H1 (cell line): Measurements from ENCODE around the gene RCL1. TPM values are rescaled to one million over a fixed set of nuclear protein-coding genes. Genes with fewer than 3 reads are reported as not detected.

Experiments
- CTCF ChIA-PET: fragments of 300-600 bp; sonication (Branson Sonifier 250); formaldehyde crosslinking; loops from one replicate; lab custom pipeline; 2021; ENCODE audit not compliant: partially characterized antibody; lab: Charles Lee
- POLR2A ChIA-PET: fragments of 300-600 bp; sonication (Branson Sonifier 250); formaldehyde crosslinking; loops from one replicate; lab custom pipeline; 2021; ENCODE audit warnings: inconsistent platforms; ENCODE audit not compliant: partially characterized antibody; lab: Charles Lee
- DNase-seq, 2 experiments: peaks; one replicate each; pipeline versions ENCODE4 v3.0.0 to v3.0.0-alpha.2; 2010 to 2022; ENCODE audit warnings: low spot score in 2 of 2, low read depth in 1 of 2, mixed read lengths in 1 of 2
- FAIRE-seq: peaks from 2 replicates; lab custom pipeline; 2011; peaks lifted over from hg19 to GRCh38; lab: Jason Lieb, UNC
- H2AFZ ChIP-seq: 2 replicates; pipeline ENCODE4 v1.8.1; 2012; ENCODE audit warnings: low read length, inconsistent platforms
- H2AK5ac ChIP-seq: 2 replicates; pipeline ENCODE4 v1.6.1; 2013; ENCODE audit warnings: low read depth, low read length
- H2BK120ac ChIP-seq: replicated peaks from 2 replicates; pipeline ENCODE3; 2013; ENCODE audit warnings: low read depth, low read length, inconsistent platforms
- H2BK12ac ChIP-seq: 2 replicates; pipeline ENCODE4 v1.6.1; 2013; ENCODE audit warnings: low read depth, low read length
- H2BK15ac ChIP-seq: 2 replicates; pipeline ENCODE4 v1.6.1; 2013; ENCODE audit warnings: low read length
- H2BK20ac ChIP-seq: 2 replicates; pipeline ENCODE4 v1.6.1; 2013; ENCODE audit warnings: low read length
- H2BK5ac ChIP-seq: 2 replicates; pipeline ENCODE4 v1.6.1; 2013; ENCODE audit warnings: low read depth, low read length
- H3K14ac ChIP-seq: 2 replicates; pipeline ENCODE4 v1.6.1; 2013; ENCODE audit warnings: inconsistent platforms; ENCODE audit not compliant: insufficient read length
- H3K18ac ChIP-seq: 2 replicates; pipeline ENCODE4 v1.6.1; 2013; ENCODE audit warnings: low read length; ENCODE audit errors: extremely low read depth
- H3K23ac ChIP-seq: 2 replicates; pipeline ENCODE4 v1.6.1; 2013; ENCODE audit warnings: inconsistent platforms; ENCODE audit not compliant: insufficient read length
- H3K23me2 ChIP-seq: 2 replicates; pipeline ENCODE4 v1.6.1; 2013; ENCODE audit warnings: low read depth, low read length
- H3K27ac ChIP-seq: 2 replicates; pipeline ENCODE4 v1.6.1; 2011; ENCODE audit warnings: low read depth, low read length, inconsistent platforms
- H3K27me3 ChIP-seq, 4 experiments: replicated peaks in 1 of 4; 1 replicate in 1 of 4; 2 replicates in 3 of 4; pipeline versions ENCODE4 v1.6.1 to v1.8.1; 2011 to 2013; ENCODE audit warnings: low read length in 3 of 4, mild to moderate bottlenecking in 3 of 4, inconsistent platforms in 2 of 4, mixed read lengths in 2 of 4, moderate library complexity in 1 of 4; ENCODE audit not compliant: control insufficient read depth in 3 of 4, insufficient read depth in 3 of 4; ENCODE audit errors: extremely low read depth in 1 of 4
- H3K36me3 ChIP-seq, 4 experiments: 2 replicates each; pipeline versions ENCODE4 v1.6.1 to v1.8.1; 2011 to 2013; ENCODE audit warnings: mild to moderate bottlenecking in 4 of 4, low read length in 3 of 4, moderate library complexity in 2 of 4, control low read depth in 1 of 4, inconsistent platforms in 1 of 4; ENCODE audit not compliant: insufficient read depth in 4 of 4, control insufficient read depth in 2 of 4
- H3K4ac ChIP-seq: replicated peaks from 2 replicates; pipeline ENCODE3; 2013; ENCODE audit warnings: low read length, low read depth, mixed read lengths, inconsistent platforms; ENCODE audit not compliant: insufficient read length
- H3K4me1 ChIP-seq, 4 experiments: replicated peaks in 1 of 4; 1 replicate in 1 of 4; 2 replicates in 3 of 4; pipeline versions ENCODE4 v1.6.1 to v1.8.1; 2011 to 2013; ENCODE audit warnings: low read length in 3 of 4, inconsistent platforms in 2 of 4, mixed read lengths in 1 of 4; ENCODE audit not compliant: insufficient read depth in 4 of 4, control insufficient read depth in 3 of 4
- H3K4me2 ChIP-seq, 2 experiments: 2 replicates each; pipeline versions ENCODE4 v1.6.1 to v1.8.1; 2011 to 2013; ENCODE audit warnings: low read depth in 2 of 2, low read length in 2 of 2, control low read depth in 1 of 2, inconsistent platforms in 1 of 2, mild to moderate bottlenecking in 1 of 2; ENCODE audit not compliant: insufficient read depth in 1 of 2
- H3K4me3 ChIP-seq, 4 experiments: fragments of 200-600, 300-600 bp in 1 of 4; sonication (generic), shearing (Covaris generic), sonication (Bioruptor Twin) in 1 of 4; 2 replicates each; pipeline versions ENCODE4 v1.5.1 to v1.8.1; 2011 to 2016; ENCODE audit warnings: low read length in 4 of 4, low read depth in 3 of 4, control low read depth in 2 of 4, inconsistent platforms in 2 of 4, mild to moderate bottlenecking in 2 of 4, mixed read lengths in 1 of 4, moderate library complexity in 1 of 4; ENCODE audit not compliant: insufficient read depth in 2 of 4; ENCODE audit errors: extremely low read depth in 1 of 4
- H3K56ac ChIP-seq: replicated peaks from 2 replicates; pipeline ENCODE3; 2013; ENCODE audit warnings: low read depth, mild to moderate bottlenecking, mixed read lengths, low read length, inconsistent platforms; ENCODE audit not compliant: insufficient read length
- H3K79me1 ChIP-seq: 2 replicates; pipeline ENCODE4 v1.6.1; 2013; ENCODE audit warnings: low read depth, low read length, control low read depth
- H3K79me2 ChIP-seq, 2 experiments: 2 replicates each; pipeline versions ENCODE4 v1.6.1 to v1.8.1; 2012 to 2013; ENCODE audit warnings: low read length in 2 of 2, mild to moderate bottlenecking in 2 of 2, inconsistent platforms in 1 of 2; ENCODE audit not compliant: insufficient read depth in 2 of 2, control insufficient read depth in 1 of 2
- H3K9ac ChIP-seq, 4 experiments: replicated peaks in 1 of 4; 1 replicate in 1 of 4; 2 replicates in 3 of 4; pipeline versions ENCODE4 v1.6.1 to v1.8.1; 2011 to 2013; ENCODE audit warnings: low read depth in 3 of 4, low read length in 3 of 4, control low read depth in 2 of 4, mild to moderate bottlenecking in 2 of 4, moderate library complexity in 2 of 4, inconsistent platforms in 1 of 4; ENCODE audit errors: extremely low read depth in 1 of 4
- H3K9me3 ChIP-seq, 2 experiments: 2 replicates each; pipeline versions ENCODE4 v1.6.1 to v1.8.1; 2012 to 2013; ENCODE audit warnings: mild to moderate bottlenecking in 2 of 2, moderate library complexity in 2 of 2, control low read depth in 1 of 2, inconsistent platforms in 1 of 2, low read depth in 1 of 2, low read length in 1 of 2, mixed read lengths in 1 of 2; ENCODE audit not compliant: insufficient read depth in 2 of 2
- H4K20me1 ChIP-seq, 2 experiments: replicated peaks in 1 of 2; 2 replicates each; pipeline versions ENCODE3 to v1.8.1; 2011 to 2013; ENCODE audit warnings: inconsistent platforms in 2 of 2, low read length in 2 of 2, mild to moderate bottlenecking in 1 of 2; ENCODE audit not compliant: insufficient read depth in 2 of 2, control insufficient read depth in 1 of 2
- H4K5ac ChIP-seq: 2 replicates; pipeline ENCODE4 v1.6.1; 2013; ENCODE audit warnings: low read length, low read depth, mixed read lengths, inconsistent platforms; ENCODE audit not compliant: insufficient read length
- H4K8ac ChIP-seq: 2 replicates; pipeline ENCODE4 v1.8.0; 2013; ENCODE audit warnings: mild to moderate bottlenecking, moderate library complexity, low read length, inconsistent platforms; ENCODE audit not compliant: insufficient read depth; ENCODE audit errors: extremely low read depth
- H4K91ac ChIP-seq: replicated peaks from 2 replicates; pipeline ENCODE3; 2013; ENCODE audit warnings: low read length, mixed read lengths, inconsistent platforms; ENCODE audit not compliant: insufficient read length
- ASH2L ChIP-seq: fragments of 200-600, 300-600 bp; sonication (generic); IDR thresholded peaks from one replicate; pipeline ENCODE4 v1.7.1; 2017; ENCODE audit warnings: low read length
- BACH1 ChIP-seq: IDR thresholded peaks from 2 replicates; pipeline ENCODE4 v1.6.1; 2012; ENCODE audit warnings: low read length, improper control_type of control experiment
- CBX8 ChIP-seq: fragments of 300-800, 300-1000 bp; sonication (generic); IDR thresholded peaks from 2 replicates; pipeline ENCODE4 v1.7.1; 2016; ENCODE audit warnings: low read depth, low read length, borderline replicate concordance
- CHD1 ChIP-seq: IDR thresholded peaks from 2 replicates; pipeline ENCODE4 v1.6.1; 2012; ENCODE audit warnings: low read depth, low read length, improper control_type of control experiment
- EZH2 ChIP-seq: fragments of 200-600 bp; sonication (generic); IDR thresholded peaks from 2 replicates; pipeline ENCODE4 v1.7.1; 2012; ENCODE audit warnings: low read depth, mild to moderate bottlenecking, moderate library complexity, low read length, inconsistent platforms; ENCODE audit not compliant: severe bottlenecking
- HDAC2 ChIP-seq, 2 experiments: fragments of 300-600 bp in 1 of 2; sonication (generic) in 1 of 2; IDR thresholded peaks; 2 replicates each; pipeline ENCODE4 v1.6.1; 2011 to 2012; ENCODE audit warnings: low read depth in 2 of 2, low read length in 2 of 2, mild to moderate bottlenecking in 2 of 2, moderate library complexity in 2 of 2, borderline replicate concordance in 1 of 2, inconsistent platforms in 1 of 2
- JUN ChIP-seq: IDR thresholded peaks from 2 replicates; pipeline ENCODE4 v1.6.1; 2011; ENCODE audit warnings: low read depth, mild to moderate bottlenecking, improper control_type of control experiment, low read length
- MAFK ChIP-seq: IDR thresholded peaks from 2 replicates; pipeline ENCODE4 v1.6.1; 2012; ENCODE audit warnings: low read depth, mild to moderate bottlenecking, improper control_type of control experiment, low read length
- SP4 ChIP-seq: IDR thresholded peaks from 2 replicates; pipeline ENCODE4 v1.6.1; 2012; ENCODE audit warnings: low read length, inconsistent platforms
- WGBS, 2 experiments: shearing (Covaris generic) in 1 of 2; methylation state at CpG; one replicate each; pipeline versions ENCODE4 v1.1.6 to v1.1.7; 2013 to 2015; ENCODE audit warnings: low lambda C conversion rate in 2 of 2, mixed read lengths in 2 of 2, inconsistent platforms in 1 of 2, low coverage in 1 of 2, missing lambda C conversion rate in 1 of 2; ENCODE audit not compliant: insufficient replicate concordance in 2 of 2, insufficient coverage in 1 of 2, insufficient read length in 1 of 2; ENCODE audit errors: extremely low coverage in 1 of 2, missing lambda C conversion rate in 1 of 2; 5-methylcytosine and 5-hydroxymethylcytosine counted together
- polyA plus RNA-seq, 7 experiments: library from polyadenylated mRNA; depleted of rRNA in 3 of 7; stranded (reverse) in 5 of 7; unstranded in 2 of 7; fragments of >200 nt in 5 of 7; fragments of 200-250 nt in 2 of 7; gene quantifications; 1 replicate in 5 of 7; 2 replicates in 1 of 7; 4 replicates in 1 of 7; pipeline versions ENCODE4 v1.2.1 to v1.2.3, GENCODE V29; 2011 to 2013; ENCODE audit warnings: missing spikeins in 2 of 7, mixed read lengths in 2 of 7
- total RNA-seq: library from RNA; stranded (reverse); fragmentation: NEBNext Ultra II Directional; extraction: Animal tissue kit (Norgen Biotek cat#: 25700); gene quantifications from 2 replicates; pipeline ENCODE4 v1.2.1, GENCODE V29; 2021
- TF ChIP-seq, protein P1 (sequence below): IDR thresholded peaks from 2 replicates; pipeline ENCODE4 v1.6.1; 2012; ENCODE audit warnings: inconsistent platforms
- TF ChIP-seq, protein P2 (sequence below): IDR thresholded peaks from 2 replicates; pipeline ENCODE4 v1.6.1; 2011; ENCODE audit warnings: low read length, improper control_type of control experiment

RCL1 gene
- total and polyA plus RNA-seq, 2 of the 8 experiments (the other 6 are each of a cell fraction or from before 2014, with no cell fraction given): 21.0 to 29.5 TPM

DNA sequence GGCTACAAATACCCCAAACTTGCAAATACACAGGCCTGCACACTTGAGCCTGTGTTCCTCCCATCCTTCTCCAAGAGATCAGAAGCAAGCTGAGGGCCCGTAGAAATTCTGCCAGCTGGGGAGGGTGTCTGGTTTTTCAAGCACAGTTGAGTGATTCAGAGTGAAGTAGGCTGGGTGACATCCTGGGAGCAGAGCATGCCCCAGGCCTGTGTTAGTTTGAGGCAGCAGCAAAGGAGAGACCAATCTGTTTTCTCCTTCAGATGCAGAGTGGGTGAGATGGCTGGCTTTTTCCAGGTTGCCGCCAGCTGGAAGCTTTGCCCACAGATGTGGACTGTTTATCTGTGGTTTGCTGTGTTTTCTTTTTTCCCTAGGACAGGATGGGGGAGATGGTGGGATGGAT, 63.1 kb downstream of the RCL1 start:
- Histone ChIP-seq H3K23me2 (no peaks in the 10 kb centered on the region), H2AK5ac (no peak overlapping the region), H3K9me3 (no peaks in the 10 kb centered on the region), H2BK5ac (no peak overlapping the region), H4K8ac (no peak overlapping the region), H3K79me2 (no peaks in the 10 kb centered on the region), H3K23ac (no peak overlapping the region), H4K20me1 (no peaks in the 10 kb centered on the region), H2BK15ac (no peak overlapping the region), H2AFZ (no peak overlapping the region), H2BK120ac (no peak overlapping the region), H2BK20ac (no peak overlapping the region), H3K36me3 (peaks cover 2 to 39% (median 15%) of the 10 kb centered on the region in 4 experiments), H3K27ac (no peak overlapping the region), H3K27me3 (no peaks in the 10 kb centered on the region), H3K56ac (no peak overlapping the region), H3K4ac (no peak overlapping the region), H3K79me1 (0 out of 2 replicates have a peak, but pooled peaks cover 2% of the 10 kb centered on the region), H3K18ac (no peak overlapping the region), H4K91ac (no peak overlapping the region), H3K9ac (no peak overlapping the region), H4K5ac (no peak overlapping the region), H3K4me1 (no peaks in the 10 kb centered on the region), H3K4me3 (no peak overlapping the region), H3K4me2 (no peak overlapping the region), H3K14ac (no peak overlapping the region), H2BK12ac (no peak overlapping the region)
- FAIRE-seq (no peak), DNase-seq (no peak)
- TF ChIP-seq ASH2L (no peak), MAFK (no peak), HDAC2 (IDR thresholded peaks at IDR 0.05; ENCODE audit: borderline replicate concordance in 1 of 2, low read depth in 2 of 2, low read length in 2 of 2) (no peak), SP4 (no peak), CBX8 (no peak), CHD1 (no peak), JUN (no peak), EZH2 (no peak), BACH1 (no peak)
- TF ChIP-seq, protein P1, sequence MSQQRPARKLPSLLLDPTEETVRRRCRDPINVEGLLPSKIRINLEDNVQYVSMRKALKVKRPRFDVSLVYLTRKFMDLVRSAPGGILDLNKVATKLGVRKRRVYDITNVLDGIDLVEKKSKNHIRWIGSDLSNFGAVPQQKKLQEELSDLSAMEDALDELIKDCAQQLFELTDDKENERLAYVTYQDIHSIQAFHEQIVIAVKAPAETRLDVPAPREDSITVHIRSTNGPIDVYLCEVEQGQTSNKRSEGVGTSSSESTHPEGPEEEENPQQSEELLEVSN: no peak
- TF ChIP-seq, protein P2, sequence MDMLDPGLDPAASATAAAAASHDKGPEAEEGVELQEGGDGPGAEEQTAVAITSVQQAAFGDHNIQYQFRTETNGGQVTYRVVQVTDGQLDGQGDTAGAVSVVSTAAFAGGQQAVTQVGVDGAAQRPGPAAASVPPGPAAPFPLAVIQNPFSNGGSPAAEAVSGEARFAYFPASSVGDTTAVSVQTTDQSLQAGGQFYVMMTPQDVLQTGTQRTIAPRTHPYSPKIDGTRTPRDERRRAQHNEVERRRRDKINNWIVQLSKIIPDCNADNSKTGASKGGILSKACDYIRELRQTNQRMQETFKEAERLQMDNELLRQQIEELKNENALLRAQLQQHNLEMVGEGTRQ: no peak
- POLR2A ChIA-PET: no interaction called here
- CTCF ChIA-PET: interaction anchor here (0.7 to 2.6 kb wide), 3 partner anchors 14 to 745 kb away, joined by 3 to 7 read pairs (median 5); no protein-coding TSS in a partner anchor
- 93% methylated on average over 2 of the region's 2 CpGs; no CpG with 5 or more reads in 1 of the 2 experiments for WGBS, 2 experiments
